Erythroblast (primary cell): ENCODE measurements around the gene CAPN11.

Experiments used
- GATA1 ChIP-seq: IDR thresholded peaks from 2 replicates; pipeline ENCODE4 v1.6.1; 2011; ENCODE audit warnings: low read depth, mild to moderate bottlenecking, control low read depth, low read length, moderate library complexity
- POLR2A ChIP-seq: IDR thresholded peaks from 2 replicates; pipeline ENCODE4 v1.6.1; 2011; ENCODE audit warnings: mild to moderate bottlenecking, low read length

DNA sequence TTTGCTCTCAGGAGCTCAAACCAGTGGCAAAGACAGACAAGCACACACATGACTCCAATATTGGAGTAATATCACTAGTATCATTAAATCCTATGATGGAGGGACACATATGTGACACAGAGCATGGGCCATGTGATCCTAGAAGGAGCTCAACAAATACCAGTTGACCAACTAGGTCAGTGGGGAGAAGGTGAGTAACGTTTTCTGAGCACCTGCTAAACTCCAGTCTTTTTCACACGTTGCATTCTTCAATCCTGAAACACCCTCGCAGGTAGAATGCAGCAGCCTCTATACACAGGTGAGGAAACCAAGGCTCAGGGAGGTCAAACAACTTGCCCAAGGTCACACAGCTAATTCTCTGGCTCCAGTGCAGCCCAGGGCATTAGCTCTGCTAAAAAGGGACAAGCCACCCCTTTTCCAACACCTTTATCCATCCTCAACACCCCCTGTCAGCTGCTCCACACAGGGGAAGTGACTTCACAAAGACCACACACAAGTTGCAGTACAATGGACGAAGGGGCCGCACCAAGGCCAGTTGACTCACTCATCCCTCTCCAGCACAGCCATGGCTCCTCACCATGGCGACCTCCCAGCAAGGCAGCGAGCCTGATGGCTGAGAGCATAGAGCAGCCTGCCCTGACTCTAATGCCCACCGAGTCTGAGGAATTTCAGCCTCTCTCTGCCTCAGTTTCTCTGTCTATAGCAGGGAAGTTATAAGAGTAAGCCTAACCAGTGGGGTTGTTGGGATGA lies 4.4 kb downstream of the CAPN11 start:
- no peak for TF ChIP-seq POLR2A
- no peak for TF ChIP-seq GATA1
